RWPE2 (cell line): Measurements from ENCODE around the gene RMI2.

Experiments used
- ATAC-seq: fragments of 200-7000 bp; cut with Tn5 transposase; 3 replicates; pipeline ENCODE4 v1.9.1; 2021; ENCODE audit warnings: low read depth
- DNase-seq: peaks from one replicate; pipeline ENCODE4 v3.0.0-alpha.2; 2020; ENCODE audit warnings: low spot score
- H3K27ac ChIP-seq: fragments of 450-650 bp; 2 replicates; pipeline ENCODE4 v1.5.1; 2017; ENCODE audit warnings: mild to moderate bottlenecking; ENCODE audit not compliant: poor library complexity, severe bottlenecking
- H3K27me3 ChIP-seq: fragments of 250-450 bp; sonication (Bioruptor Pico); 2 replicates; pipeline ENCODE4 v1.5.1; 2021; ENCODE audit warnings: mild to moderate bottlenecking, moderate library complexity; ENCODE audit not compliant: insufficient read depth, poor library complexity, severe bottlenecking
- H3K36me3 ChIP-seq: fragments of 250-450 bp; sonication (Bioruptor Pico); 2 replicates; pipeline ENCODE4 v1.5.1; 2020; ENCODE audit warnings: low read depth, mild to moderate bottlenecking, moderate library complexity
- H3K4me1 ChIP-seq: fragments of 250-450 bp; sonication (Bioruptor Pico); 2 replicates; pipeline ENCODE4 v1.5.1; 2021; ENCODE audit warnings: mild to moderate bottlenecking, moderate library complexity; ENCODE audit not compliant: insufficient read depth, poor library complexity, severe bottlenecking
- H3K4me3 ChIP-seq: fragments of 250-450 bp; sonication (Bioruptor Pico); 2 replicates; pipeline ENCODE4 v1.5.1; 2021; ENCODE audit warnings: mild to moderate bottlenecking, moderate library complexity; ENCODE audit not compliant: severe bottlenecking
- H3K9me3 ChIP-seq: fragments of 250-450 bp; sonication (Bioruptor Pico); 2 replicates; pipeline ENCODE4 v1.5.1; 2021; ENCODE audit warnings: mild to moderate bottlenecking, moderate library complexity; ENCODE audit not compliant: severe bottlenecking
- CTCF ChIP-seq: fragments of 450-650 bp; IDR thresholded peaks from one replicate; pipeline ENCODE4 v1.5.1; 2017; ENCODE audit warnings: mild to moderate bottlenecking, moderate library complexity; ENCODE audit not compliant: poor library complexity, severe bottlenecking

Gene RMI2

DNA sequence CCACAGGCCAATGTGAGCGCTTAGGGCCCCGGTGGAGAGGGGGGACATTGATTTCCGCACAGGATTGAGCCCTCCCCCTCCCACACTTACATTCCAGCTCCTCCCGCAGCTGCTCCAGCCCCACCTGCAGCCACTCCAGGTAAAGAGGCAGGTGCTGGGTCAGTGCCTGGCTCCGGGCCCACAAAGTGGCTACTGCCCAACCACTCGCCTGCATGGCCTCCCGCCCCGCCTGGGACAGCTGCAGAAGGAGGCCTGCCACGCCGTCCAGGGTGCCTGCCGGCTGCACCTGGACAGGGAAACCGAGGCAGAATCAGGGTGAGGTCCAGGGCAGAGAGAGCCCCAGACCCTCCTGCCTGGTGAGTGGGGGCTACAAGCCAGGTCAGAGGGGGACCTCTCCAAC is 46.3 kb downstream of the RMI2 start:
- H3K4me1 ChIP-seq, result peaks cover 12% of the 10 kb centered on the region
- H3K36me3 ChIP-seq, result no peaks in the 10 kb centered on the region
- H3K4me3 ChIP-seq, result no peak overlapping the region
- no peak for TF ChIP-seq CTCF
- H3K27me3 ChIP-seq, result no peaks in the 10 kb centered on the region
- ATAC-seq, result no peak
- DNase-seq, result no peak
- no peak overlapping the region for H3K27ac ChIP-seq
- H3K9me3 ChIP-seq, result no peaks in the 10 kb centered on the region

GRCh38 chr16:11392041-11392581 is 46.9 kb downstream of the RMI2 start:
- H3K27ac ChIP-seq, result no peak overlapping the region
- DNase-seq (no peak), ATAC-seq (no peak)
- no peaks in the 10 kb centered on the region for H3K27me3 ChIP-seq
- H3K36me3 ChIP-seq, result no peaks in the 10 kb centered on the region
- no peaks in the 10 kb centered on the region for H3K9me3 ChIP-seq
- no peak for TF ChIP-seq CTCF
- H3K4me3 ChIP-seq, result no peak overlapping the region
- H3K4me1 ChIP-seq, result peaks cover 12% of the 10 kb centered on the region

- H3K4me1 ChIP-seq, result peaks cover 12% of the 10 kb centered on the region
- no peak overlapping the region for H3K4me3 ChIP-seq
These were observed 48.1 kb downstream of the RMI2 start for GRCh38 chr16:11393366-11393765.

GRCh38 chr16:11393861-11394592 is 48.8 kb downstream of the RMI2 start:
- Histone ChIP-seq H3K9me3 (no peaks in the 10 kb centered on the region), H3K27me3 (no peaks in the 10 kb centered on the region), H3K36me3 (no peaks in the 10 kb centered on the region), H3K4me1 (peaks cover 9% of the 10 kb centered on the region), H3K27ac (no peak overlapping the region), H3K4me3 (no peak overlapping the region)
- no peak for TF ChIP-seq CTCF
- ATAC-seq (no peak), DNase-seq (no peak)

More at GRCh38 chr16:11393366-11393765, 48.1 kb downstream of the RMI2 start:
- Histone ChIP-seq H3K9me3 (no peaks in the 10 kb centered on the region), H3K27me3 (no peaks in the 10 kb centered on the region), H3K27ac (no peak overlapping the region), H3K36me3 (no peaks in the 10 kb centered on the region)
- ATAC-seq (no peak), DNase-seq (no peak)
- TF ChIP-seq CTCF, result no peak

DNA sequence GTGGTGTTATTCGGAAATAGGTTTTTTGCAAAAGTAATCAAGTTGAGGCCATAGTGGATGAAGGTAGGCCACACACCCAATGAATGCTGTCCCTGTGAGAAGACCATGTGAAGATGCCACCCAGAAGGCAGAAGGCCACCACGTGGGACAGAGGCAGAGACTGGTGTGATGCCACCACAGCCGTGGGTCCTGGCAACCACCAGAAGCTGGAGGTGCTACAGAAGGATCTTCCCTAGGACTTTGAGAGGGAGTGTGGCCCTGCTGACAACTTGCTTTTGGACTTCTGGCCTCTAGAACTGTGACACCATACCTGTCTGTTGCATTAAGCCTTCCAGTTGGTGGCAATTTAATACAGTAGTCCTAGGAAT is 49.3 kb downstream of the RMI2 start:
- Histone ChIP-seq H3K4me1 (peaks cover 9% of the 10 kb centered on the region), H3K4me3 (no peak overlapping the region), H3K27me3 (no peaks in the 10 kb centered on the region), H3K36me3 (no peaks in the 10 kb centered on the region), H3K9me3 (no peaks in the 10 kb centered on the region), H3K27ac (no peak overlapping the region)
- DNase-seq, result no peak
- no peak for TF ChIP-seq CTCF
- ATAC-seq, result no peak
